SU-DHL-6 (cell line): Measurements from ENCODE around the gene TAS2R38.

Experiments
- H2AFZ ChIP-seq: fragments of 200-600 bp; sonication (generic); 2 replicates; pipeline ENCODE4 v1.6.1; 2014; ENCODE audit warnings: low read depth, mild to moderate bottlenecking, moderate library complexity, mixed read lengths, antibody characterized with exemption, low read length; ENCODE audit not compliant: severe bottlenecking
- H3F3A ChIP-seq: fragments of 200-600 bp; shearing (Covaris generic); 2 replicates; pipeline ENCODE4 v1.6.0; 2016; ENCODE audit warnings: antibody characterized with exemption, mild to moderate bottlenecking; ENCODE audit not compliant: insufficient read depth
- H3K27ac ChIP-seq: fragments of 200-600 bp; sonication (generic); 2 replicates; pipeline ENCODE4 v1.5.1; 2016; ENCODE audit warnings: low read depth, mild to moderate bottlenecking, low read length, moderate library complexity, mixed read lengths
- H3K27me3 ChIP-seq: fragments of 200-600 bp; sonication (generic), shearing (Covaris generic); 2 replicates; pipeline ENCODE4 v1.6.0; 2014; ENCODE audit warnings: mild to moderate bottlenecking, low read length
- H3K36me3 ChIP-seq: fragments of 200-600 bp; sonication (generic); 2 replicates; pipeline ENCODE4 v1.6.1; 2014; ENCODE audit warnings: mild to moderate bottlenecking, low read length, mixed read lengths
- H3K4me2 ChIP-seq: fragments of 300-600, 200-600 bp; shearing (Covaris generic), sonication (generic); 2 replicates; pipeline ENCODE4 v1.6.0; 2014; ENCODE audit warnings: low read length, low read depth, mild to moderate bottlenecking; ENCODE audit not compliant: poor library complexity, severe bottlenecking
- H3K4me3 ChIP-seq: fragments of 200-600 bp; sonication (generic); 2 replicates; pipeline ENCODE4 v1.5.1; 2014; ENCODE audit warnings: antibody characterized with exemption, low read length, mild to moderate bottlenecking, mixed read lengths; ENCODE audit not compliant: insufficient read depth, poor library complexity, severe bottlenecking
- H3K79me2 ChIP-seq: fragments of 200-600 bp; sonication (generic); 2 replicates; pipeline ENCODE4 v1.6.1; 2014; ENCODE audit warnings: mild to moderate bottlenecking, low read length, moderate library complexity; ENCODE audit not compliant: insufficient read depth
- H3K9ac ChIP-seq: fragments of 200-600 bp; sonication (generic); 2 replicates; pipeline ENCODE4 v1.7.0; 2014; ENCODE audit warnings: mild to moderate bottlenecking, low read length
- H3K9me2 ChIP-seq: fragments of 200-600 bp; sonication (generic); replicated peaks from 2 replicates; pipeline ENCODE4 v1.6.1; 2014; ENCODE audit warnings: low read length; ENCODE audit not compliant: insufficient read depth
- H3K9me3 ChIP-seq: fragments of 200-600 bp; sonication (generic); 2 replicates; pipeline ENCODE4 v1.6.1; 2014; ENCODE audit warnings: low read length, mixed read lengths; ENCODE audit not compliant: insufficient read depth
- H4K20me1 ChIP-seq: fragments of 200-600 bp; sonication (generic); 2 replicates; pipeline ENCODE4 v1.6.1; 2014; ENCODE audit warnings: low read depth, mild to moderate bottlenecking, antibody characterized with exemption, low read length, moderate library complexity, mixed read lengths
- EZH2phosphoT487 ChIP-seq: fragments of 200-600 bp; sonication (generic), shearing (Covaris generic); conservative IDR thresholded peaks from 2 replicates; pipeline ENCODE4 v1.6.1; 2018; ENCODE audit warnings: mild to moderate bottlenecking, antibody characterized with exemption, low read length, moderate library complexity, mixed read lengths
- TF ChIP-seq, protein P1 (sequence below): fragments of 200-600 bp; sonication (generic); IDR thresholded peaks from one replicate; pipeline ENCODE4 v1.5.1; 2017; ENCODE audit warnings: antibody characterized with exemption, mild to moderate bottlenecking, low read length, moderate library complexity; ENCODE audit not compliant: insufficient read depth, poor library complexity, severe bottlenecking

Gene TAS2R38

DNA sequence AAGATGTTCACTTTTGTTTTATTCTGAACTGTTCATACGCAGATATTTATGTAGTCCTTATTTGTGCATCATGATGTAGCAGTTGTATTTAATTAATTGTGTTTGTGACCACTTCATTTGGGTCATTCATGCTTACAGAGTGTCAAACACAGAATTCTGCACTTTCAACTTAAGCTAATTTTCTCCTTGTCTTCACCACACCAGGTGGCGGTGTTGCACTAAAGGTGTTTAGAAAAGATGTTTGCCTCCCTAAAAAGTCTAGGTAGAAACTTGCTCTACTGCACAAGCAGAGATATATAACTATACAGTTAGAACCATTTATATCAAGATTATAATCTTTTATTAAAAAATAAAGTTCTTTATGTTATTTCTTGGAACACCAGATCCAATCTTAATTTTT is 1.3 kb upstream of the TAS2R38 start:
- Histone ChIP-seq H2AFZ (no peak overlapping the region), H3K79me2 (no peaks in the 10 kb centered on the region), H3F3A (no peaks in the 10 kb centered on the region), H3K36me3 (no peaks in the 10 kb centered on the region), H3K4me2 (no peak overlapping the region), H3K27me3 (no peaks in the 10 kb centered on the region), H3K4me3 (no peak overlapping the region), H3K9me3 (no peaks in the 10 kb centered on the region), H4K20me1 (no peaks in the 10 kb centered on the region), H3K9me2 (no peaks in the 10 kb centered on the region), H3K9ac (no peak overlapping the region), H3K27ac (no peak overlapping the region)
- TF ChIP-seq EZH2phosphoT487: no peak
- TF ChIP-seq, protein P1, sequence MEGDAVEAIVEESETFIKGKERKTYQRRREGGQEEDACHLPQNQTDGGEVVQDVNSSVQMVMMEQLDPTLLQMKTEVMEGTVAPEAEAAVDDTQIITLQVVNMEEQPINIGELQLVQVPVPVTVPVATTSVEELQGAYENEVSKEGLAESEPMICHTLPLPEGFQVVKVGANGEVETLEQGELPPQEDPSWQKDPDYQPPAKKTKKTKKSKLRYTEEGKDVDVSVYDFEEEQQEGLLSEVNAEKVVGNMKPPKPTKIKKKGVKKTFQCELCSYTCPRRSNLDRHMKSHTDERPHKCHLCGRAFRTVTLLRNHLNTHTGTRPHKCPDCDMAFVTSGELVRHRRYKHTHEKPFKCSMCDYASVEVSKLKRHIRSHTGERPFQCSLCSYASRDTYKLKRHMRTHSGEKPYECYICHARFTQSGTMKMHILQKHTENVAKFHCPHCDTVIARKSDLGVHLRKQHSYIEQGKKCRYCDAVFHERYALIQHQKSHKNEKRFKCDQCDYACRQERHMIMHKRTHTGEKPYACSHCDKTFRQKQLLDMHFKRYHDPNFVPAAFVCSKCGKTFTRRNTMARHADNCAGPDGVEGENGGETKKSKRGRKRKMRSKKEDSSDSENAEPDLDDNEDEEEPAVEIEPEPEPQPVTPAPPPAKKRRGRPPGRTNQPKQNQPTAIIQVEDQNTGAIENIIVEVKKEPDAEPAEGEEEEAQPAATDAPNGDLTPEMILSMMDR: peak; percentile 15

DNA sequence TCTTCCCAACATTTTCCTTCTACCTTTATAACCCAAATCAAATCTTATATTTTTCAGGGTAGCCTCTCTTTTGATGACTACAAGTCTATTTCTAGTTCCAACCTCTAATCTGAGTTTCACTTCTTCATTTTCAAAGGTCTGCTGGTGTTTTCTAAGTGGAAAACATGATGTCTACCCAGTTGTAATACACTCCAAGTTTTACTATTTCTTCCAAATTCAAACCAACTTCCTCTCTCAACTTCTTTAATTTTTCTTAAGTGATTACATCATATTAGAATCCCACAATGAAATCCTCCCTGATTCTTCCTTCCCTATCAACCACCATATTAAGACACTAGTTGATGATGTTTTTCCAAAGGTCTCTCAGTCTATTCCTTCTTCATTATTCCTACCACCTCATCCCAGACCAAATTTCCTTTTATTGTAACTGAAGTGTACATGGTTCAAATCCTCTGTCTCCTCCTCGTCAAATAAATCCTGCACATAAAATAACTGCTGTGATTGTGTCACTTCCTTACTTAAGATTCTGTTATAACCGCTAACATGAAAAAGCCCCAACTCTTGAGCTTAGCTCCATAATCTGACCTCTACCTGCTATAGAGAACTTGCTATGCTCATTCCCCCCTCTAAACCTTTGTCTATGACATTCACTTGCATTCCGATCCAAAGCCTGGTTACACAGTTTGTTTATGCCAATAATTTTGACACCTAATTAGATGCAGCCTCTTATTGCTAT is 12.7 kb downstream of the TAS2R38 start:
- no peaks in the 10 kb centered on the region for H3K9me3 ChIP-seq
- H3K9me2 ChIP-seq: no peaks in the 10 kb centered on the region
- no peaks in the 10 kb centered on the region for H3F3A ChIP-seq
- H2AFZ ChIP-seq: no peak overlapping the region
- H3K27me3 ChIP-seq: no peaks in the 10 kb centered on the region
- no peaks in the 10 kb centered on the region for H3K36me3 ChIP-seq
- H3K27ac ChIP-seq: no peak overlapping the region
- H4K20me1 ChIP-seq: no peaks in the 10 kb centered on the region
- TF ChIP-seq, protein P1: no peak
- TF ChIP-seq EZH2phosphoT487: no peak
- no peak overlapping the region for H3K9ac ChIP-seq
- no peak overlapping the region for H3K4me3 ChIP-seq
- H3K79me2 ChIP-seq: no peaks in the 10 kb centered on the region
- H3K4me2 ChIP-seq: no peak overlapping the region

DNA sequence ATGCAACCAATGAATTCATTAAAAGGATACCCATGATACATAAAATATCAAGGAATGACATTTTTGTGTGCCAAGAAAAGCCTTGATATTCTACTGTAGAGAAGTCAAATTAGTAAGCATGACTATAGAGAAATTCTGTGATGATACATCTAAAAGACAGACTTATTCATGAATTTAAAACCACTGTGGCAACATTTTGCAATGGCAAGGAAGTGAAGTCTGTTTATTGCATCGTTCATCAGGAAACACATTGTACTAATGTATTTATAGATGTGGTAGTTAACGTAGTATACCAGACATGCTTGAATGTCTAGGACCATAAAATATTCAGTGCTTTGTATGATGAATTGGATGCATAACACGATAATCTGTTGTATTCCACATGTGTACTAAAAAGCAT is 17.5 kb downstream of the TAS2R38 start:
- Histone ChIP-seq H3K27me3 (no peaks in the 10 kb centered on the region), H3K27ac (no peak overlapping the region), H3K4me2 (no peak overlapping the region), H3K9ac (no peak overlapping the region), H2AFZ (no peak overlapping the region), H3K9me3 (no peaks in the 10 kb centered on the region), H3K36me3 (no peaks in the 10 kb centered on the region), H3K9me2 (no peaks in the 10 kb centered on the region; the same call in 1 of the 2 replicates), H3K79me2 (no peaks in the 10 kb centered on the region), H3K4me3 (no peak overlapping the region), H3F3A (no peaks in the 10 kb centered on the region), H4K20me1 (no peaks in the 10 kb centered on the region)
- TF ChIP-seq, protein P1: no peak
- no peak for TF ChIP-seq EZH2phosphoT487
